Mesenchymal stem cell (in vitro differentiated cells and primary cell): ENCODE measurements around the gene SGSM2.

ENCODE experiments used
- DNase-seq: peaks from one replicate; pipeline ENCODE4 v3.0.0-alpha.2; 2013
- H2AFZ ChIP-seq: one replicate; pipeline ENCODE4 v1.6.1; 2013; ENCODE audit warnings: low read depth, mild to moderate bottlenecking, control low read depth, inconsistent platforms, low read length, moderate library complexity
- H2AK5ac ChIP-seq: 2 replicates; pipeline ENCODE4 v1.6.1; 2013; ENCODE audit warnings: low read length, moderate library complexity, mild to moderate bottlenecking, inconsistent platforms; ENCODE audit not compliant: severe bottlenecking
- H2BK120ac ChIP-seq: one replicate; pipeline ENCODE4 v1.6.1; 2013; ENCODE audit warnings: low read depth, mild to moderate bottlenecking, inconsistent platforms, low read length, moderate library complexity
- H2BK12ac ChIP-seq, 2 experiments: one replicate each; pipeline ENCODE4 v1.6.1; 2013; ENCODE audit warnings: inconsistent platforms in 2 of 2, low read length in 2 of 2, mild to moderate bottlenecking in 2 of 2, moderate library complexity in 2 of 2, control low read depth in 1 of 2
- H2BK15ac ChIP-seq: one replicate; pipeline ENCODE4 v1.6.1; 2013; ENCODE audit warnings: mild to moderate bottlenecking, low read depth, inconsistent platforms; ENCODE audit not compliant: poor library complexity, severe bottlenecking
- H2BK5ac ChIP-seq: 2 replicates; pipeline ENCODE4 v1.6.1; 2013; ENCODE audit warnings: low read depth, mild to moderate bottlenecking, low read length, control low read depth, inconsistent platforms; ENCODE audit not compliant: poor library complexity, severe bottlenecking
- H3K14ac ChIP-seq, 2 experiments: one replicate each; pipeline ENCODE4 v1.6.1; 2013; ENCODE audit warnings: inconsistent platforms in 2 of 2, low read length in 2 of 2, control low read depth in 1 of 2, mild to moderate bottlenecking in 1 of 2, moderate library complexity in 1 of 2
- H3K18ac ChIP-seq, 2 experiments: one replicate each; pipeline ENCODE4 v1.6.1; 2013; ENCODE audit warnings: inconsistent platforms in 2 of 2, low read length in 2 of 2, control low read depth in 1 of 2, low read depth in 1 of 2, mild to moderate bottlenecking in 1 of 2
- H3K23ac ChIP-seq, 2 experiments: one replicate each; pipeline ENCODE4 v1.6.1; 2013; ENCODE audit warnings: inconsistent platforms in 2 of 2, low read length in 2 of 2, mild to moderate bottlenecking in 2 of 2, moderate library complexity in 2 of 2, control low read depth in 1 of 2
- H3K27ac ChIP-seq: 2 replicates; pipeline ENCODE4 v1.5.1; 2013; ENCODE audit warnings: mild to moderate bottlenecking, moderate library complexity, low read length, control low read depth, inconsistent platforms; ENCODE audit not compliant: poor library complexity, severe bottlenecking
- H3K27me3 ChIP-seq, 2 experiments: 2 replicates each; pipeline versions ENCODE4 v1.6.1 to v1.7.0; 2013; ENCODE audit warnings: low read length in 2 of 2, mild to moderate bottlenecking in 2 of 2, moderate library complexity in 2 of 2, control low read depth in 1 of 2, inconsistent platforms in 1 of 2; ENCODE audit not compliant: control insufficient read depth in 1 of 2, insufficient read depth in 1 of 2
- H3K36me3 ChIP-seq, 2 experiments: 2 replicates each; pipeline versions ENCODE4 v1.6.1 to v1.7.0; 2013; ENCODE audit warnings: low read length in 2 of 2, control low read depth in 1 of 2, inconsistent platforms in 1 of 2, low read depth in 1 of 2, mild to moderate bottlenecking in 1 of 2; ENCODE audit not compliant: insufficient read depth in 2 of 2, control insufficient read depth in 1 of 2
- H3K4ac ChIP-seq, 2 experiments: one replicate each; pipeline ENCODE4 v1.6.1; 2013; ENCODE audit warnings: inconsistent platforms in 2 of 2, low read length in 2 of 2, mild to moderate bottlenecking in 2 of 2, moderate library complexity in 2 of 2, control low read depth in 1 of 2, low read depth in 1 of 2
- H3K4me1 ChIP-seq: 2 replicates; pipeline ENCODE4 v1.6.1; 2013; ENCODE audit warnings: low read depth, low read length, control low read depth; ENCODE audit not compliant: control insufficient read depth, insufficient read depth
- H3K4me2 ChIP-seq: 2 replicates; pipeline ENCODE4 v1.6.1; 2013; ENCODE audit warnings: low read length, mild to moderate bottlenecking, inconsistent platforms; ENCODE audit not compliant: poor library complexity, severe bottlenecking
- H3K4me3 ChIP-seq, 2 experiments: 2 replicates each; pipeline versions ENCODE4 v1.5.1 to v1.7.0; 2013; ENCODE audit warnings: low read length in 2 of 2, mild to moderate bottlenecking in 2 of 2, control low read depth in 1 of 2, low read depth in 1 of 2; ENCODE audit not compliant: insufficient read depth in 1 of 2
- H3K79me1 ChIP-seq: replicated peaks from 2 replicates; pipeline ENCODE4 v1.6.1; 2013; ENCODE audit warnings: mild to moderate bottlenecking, control low read depth, low read length, inconsistent platforms; ENCODE audit not compliant: poor library complexity, severe bottlenecking
- H3K9ac ChIP-seq: 2 replicates; pipeline ENCODE4 v1.7.0; 2013; ENCODE audit warnings: mild to moderate bottlenecking, low read length, moderate library complexity
- H3K9me3 ChIP-seq: 2 replicates; pipeline ENCODE4 v1.7.0; 2013; ENCODE audit warnings: mild to moderate bottlenecking, low read length; ENCODE audit not compliant: control insufficient read depth
- H4K8ac ChIP-seq: one replicate; pipeline ENCODE4 v1.6.1; 2013; ENCODE audit warnings: inconsistent platforms, mild to moderate bottlenecking, low read length, moderate library complexity
- H4K91ac ChIP-seq: one replicate; pipeline ENCODE4 v1.6.1; 2013; ENCODE audit warnings: mild to moderate bottlenecking, low read length, inconsistent platforms
- WGBS: methylation state at CpG from one replicate; pipeline ENCODE4 v1.1.7; 2013; ENCODE audit warnings: mixed read lengths; 5-methylcytosine and 5-hydroxymethylcytosine counted together

Gene SGSM2

DNA sequence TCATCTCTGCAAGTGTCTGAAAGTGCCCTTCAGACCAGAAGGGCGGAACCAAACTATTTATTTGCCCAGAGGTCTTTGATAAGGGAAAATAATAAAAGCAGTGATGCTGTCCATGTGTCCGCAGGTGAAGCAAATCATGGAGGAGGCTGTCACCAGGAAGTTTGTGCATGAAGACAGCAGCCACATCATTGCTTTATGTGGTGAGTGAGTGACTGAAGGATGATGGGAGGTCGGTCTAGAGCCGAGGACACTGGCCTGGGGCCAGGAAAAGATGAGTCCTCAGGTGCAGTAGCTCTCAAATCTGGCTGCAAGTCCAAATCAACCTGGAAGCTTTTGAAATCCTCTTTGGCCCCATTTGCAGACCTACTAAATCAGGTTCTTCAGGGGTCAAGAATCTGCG, 6.1 kb downstream of the SGSM2 start:
- Histone ChIP-seq H3K9ac (no peak overlapping the region), H2BK12ac (no peak overlapping the region), H3K4me3 (no peak overlapping the region), H3K9me3 (no peaks in the 10 kb centered on the region), H3K14ac (no peak overlapping the region), H3K4me1 (peaks cover 16% of the 10 kb centered on the region), H2BK120ac (no peak overlapping the region), H3K18ac (no peak overlapping the region), H3K27ac (no peak overlapping the region), H4K8ac (no peak overlapping the region), H2BK5ac (no peak overlapping the region), H3K36me3 (peaks cover 20 to 27% of the 10 kb centered on the region in 2 experiments), H4K91ac (no peak overlapping the region), H3K27me3 (no peaks in the 10 kb centered on the region), H2AK5ac (no peak overlapping the region), H3K4me2 (no peak overlapping the region), H3K79me1 (peaks cover 21% of the 10 kb centered on the region), H2BK15ac (no peak overlapping the region), H3K4ac (no peak overlapping the region), H3K23ac (no peak overlapping the region), H2AFZ (no peak overlapping the region)
- WGBS, result 93% methylated on average over 5 of the region's 5 CpGs
- no peak for DNase-seq

DNA sequence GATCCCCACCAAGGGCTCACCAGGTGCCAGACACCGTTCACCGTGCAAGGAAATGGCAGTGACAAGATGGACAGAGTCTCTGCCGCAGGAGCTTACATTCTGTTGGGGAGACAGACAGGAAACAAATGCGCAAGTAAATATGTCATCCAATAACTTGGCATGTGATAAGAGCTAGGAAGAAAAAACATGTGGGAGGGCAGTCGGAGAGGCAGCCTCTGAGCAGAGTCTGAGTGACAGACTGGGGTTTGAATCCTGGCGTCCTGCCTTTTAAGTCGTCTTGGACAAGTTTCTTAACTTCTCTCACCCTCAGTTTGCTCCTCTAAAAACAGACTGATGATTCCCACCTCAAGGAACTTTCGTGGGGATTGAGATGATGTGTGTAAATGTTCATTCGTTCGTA, 7.2 kb downstream of the SGSM2 start:
- no peak overlapping the region for H4K91ac ChIP-seq
- no peak overlapping the region for H2BK15ac ChIP-seq
- H3K14ac ChIP-seq, result no peak overlapping the region
- no peak overlapping the region for H3K4me3 ChIP-seq
- no peak overlapping the region for H2BK120ac ChIP-seq
- H2AFZ ChIP-seq, result no peak overlapping the region
- H3K4me1 ChIP-seq, result peaks cover 16% of the 10 kb centered on the region
- H3K4ac ChIP-seq, result no peak overlapping the region
- peaks cover 20 to 27% of the 10 kb centered on the region in 2 experiments for H3K36me3 ChIP-seq
- WGBS, result 94% methylated on average over 10 of the region's 10 CpGs
- H3K23ac ChIP-seq, result no peak overlapping the region
- H2AK5ac ChIP-seq, result no peak overlapping the region
- H2BK12ac ChIP-seq, result no peak overlapping the region
- H3K18ac ChIP-seq, result no peak overlapping the region
- H3K4me2 ChIP-seq, result no peak overlapping the region
- no peak overlapping the region for H3K9ac ChIP-seq
- H3K27me3 ChIP-seq, result no peaks in the 10 kb centered on the region
- H3K9me3 ChIP-seq, result no peaks in the 10 kb centered on the region
- no peak overlapping the region for H3K27ac ChIP-seq
- H4K8ac ChIP-seq, result no peak overlapping the region
- no peak overlapping the region for H2BK5ac ChIP-seq
- peaks cover 24% of the 10 kb centered on the region for H3K79me1 ChIP-seq
- no peak for DNase-seq

DNA sequence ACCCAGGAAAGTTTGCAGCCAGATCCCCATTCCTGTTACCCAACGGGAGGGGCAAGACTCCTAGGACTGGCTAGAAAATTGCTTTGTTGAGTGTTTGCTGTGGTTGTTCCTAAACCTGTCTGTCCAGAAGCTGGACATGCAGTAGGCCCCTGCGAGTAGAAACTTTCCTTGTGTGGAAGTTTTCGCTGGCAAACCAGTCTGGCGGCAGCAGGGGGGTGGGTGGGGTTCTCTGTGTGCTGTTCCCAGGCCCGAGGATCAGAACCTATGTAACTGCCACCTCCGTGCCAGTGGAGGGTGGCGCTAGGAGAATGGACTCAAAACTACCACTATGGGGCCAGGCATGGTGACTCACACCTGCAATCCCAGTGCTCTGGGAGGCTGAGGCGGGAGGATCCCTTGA, 9.2 kb downstream of the SGSM2 start:
- H4K8ac ChIP-seq, result no peak overlapping the region
- no peak for DNase-seq
- H3K36me3 ChIP-seq, result peaks cover 23 to 29% of the 10 kb centered on the region in 2 experiments
- no peak overlapping the region for H3K23ac ChIP-seq
- H2BK15ac ChIP-seq, result no peak overlapping the region
- H2BK12ac ChIP-seq, result no peak overlapping the region
- H3K79me1 ChIP-seq, result peaks cover 32% of the 10 kb centered on the region
- H3K4me1 ChIP-seq, result peaks cover 16% of the 10 kb centered on the region
- no peak overlapping the region for H3K4me3 ChIP-seq
- H3K4ac ChIP-seq, result no peak overlapping the region
- 97% methylated on average over 8 of the region's 8 CpGs for WGBS
- no peak overlapping the region for H3K4me2 ChIP-seq
- H3K27ac ChIP-seq, result no peak overlapping the region
- H3K27me3 ChIP-seq, result no peaks in the 10 kb centered on the region
- H3K18ac ChIP-seq, result no peak overlapping the region
- H2AFZ ChIP-seq, result no peak overlapping the region
- no peak overlapping the region for H2AK5ac ChIP-seq
- no peaks in the 10 kb centered on the region for H3K9me3 ChIP-seq
- H3K14ac ChIP-seq, result no peak overlapping the region
- H2BK120ac ChIP-seq, result no peak overlapping the region
- H4K91ac ChIP-seq, result no peak overlapping the region
- no peak overlapping the region for H2BK5ac ChIP-seq
- H3K9ac ChIP-seq, result no peak overlapping the region

DNA sequence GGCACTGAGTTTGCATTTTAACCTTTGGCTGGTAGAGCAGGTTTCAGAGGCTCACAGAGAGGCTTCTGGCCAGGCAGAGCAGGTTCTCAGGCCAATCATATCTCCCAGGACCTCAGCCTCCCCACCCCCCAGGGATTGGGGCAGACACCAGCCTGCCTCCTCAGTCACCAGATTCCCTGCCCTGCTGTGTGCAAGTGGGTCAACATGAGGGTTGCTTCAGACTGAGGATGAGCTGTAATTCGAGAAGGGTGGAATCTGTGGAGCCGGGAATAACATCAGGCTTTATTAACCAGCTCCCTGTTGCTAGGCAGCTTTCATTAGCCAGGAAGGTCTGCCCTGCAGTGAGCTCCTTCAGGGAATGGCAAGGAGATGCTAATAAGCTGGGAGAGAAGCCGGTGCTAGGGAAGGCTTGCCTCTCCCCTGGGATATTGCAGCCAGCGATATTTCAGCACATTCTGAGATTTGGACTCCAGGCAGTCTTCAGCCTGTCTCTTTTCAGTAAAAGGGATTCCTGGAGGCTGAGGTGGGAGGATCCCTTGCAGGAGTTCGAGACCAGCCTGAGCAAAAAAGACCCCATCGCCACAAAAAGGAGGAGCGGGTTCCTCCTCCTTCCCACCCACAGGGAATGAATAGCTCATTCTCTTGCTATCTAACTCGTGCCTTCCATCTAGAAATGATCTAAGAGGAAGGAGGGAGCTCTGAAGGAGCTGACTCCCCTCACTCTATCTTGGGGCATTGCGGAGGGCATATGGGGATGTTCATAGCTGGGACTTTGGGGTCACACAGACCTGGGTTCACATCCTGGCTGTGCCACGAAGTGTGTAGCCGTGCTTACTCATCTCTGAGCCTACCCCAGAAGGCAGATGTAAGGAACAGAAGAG, 10.7 kb downstream of the SGSM2 start:
- Histone ChIP-seq H3K9me3 (no peaks in the 10 kb centered on the region), H3K4me2 (no peak overlapping the region), H4K8ac (no peak overlapping the region), H2BK12ac (peak overlapping the region; percentile 26 to 53), H3K36me3 (peaks cover 18 to 37% of the 10 kb centered on the region in 2 experiments), H3K23ac (no peak overlapping the region), H4K91ac (no peak overlapping the region), H3K18ac (peak overlapping the region; percentile 46 to 52), H3K79me1 (peaks cover 33% of the 10 kb centered on the region), H3K27me3 (no peaks in the 10 kb centered on the region), H3K9ac (peak overlapping the region; percentile 29), H2AK5ac (peak overlapping the region; percentile 37), H3K27ac (peak overlapping the region; percentile 81), H3K4me3 (no peak overlapping the region), H2BK5ac (no peak overlapping the region), H3K4ac (peak overlapping the region in 1 of 2 experiments; percentile 32), H2AFZ (no peak overlapping the region), H3K14ac (no peak overlapping the region), H2BK15ac (no peak overlapping the region), H3K4me1 (peaks cover 18% of the 10 kb centered on the region), H2BK120ac (no peak overlapping the region)
- 49% methylated on average over 11 of the region's 11 CpGs for WGBS
- DNase-seq, result peak; percentile 97
